NCI-H2107 treated with DMSO at 0.1 percent for 48 hours (cell line): ENCODE measurements around the gene ADAMTSL5.
"Not testable (repeated sequence)": the region's sequence is repeated elsewhere in the genome, so short reads cannot be mapped to it uniquely, and the experiment has no call there.

ENCODE experiments used
- DNase-seq: peaks from one replicate; lab custom pipeline; 2025; ENCODE audit not compliant: unreplicated experiment; lab: John Stamatoyannopoulos, UW

Gene ADAMTSL5

GRCh38 chr19:1531587-1531986, 18.8 kb upstream of the ADAMTSL5 start:
- DNase-seq, result no peak

GRCh38 chr19:1530856-1531255, 18.0 kb upstream of the ADAMTSL5 start:
- DNase-seq, result not testable (repeated sequence)

GRCh38 chr19:1529430-1529816, 16.6 kb upstream of the ADAMTSL5 start:
- no peak for DNase-seq

- no peak for DNase-seq
These were observed 16.0 kb upstream of the ADAMTSL5 start for GRCh38 chr19:1528596-1529429.

GRCh38 chr19:1527650-1528309, 15.0 kb upstream of the ADAMTSL5 start:
- no peak for DNase-seq

- DNase-seq, result no peak
These were observed 14.3 kb upstream of the ADAMTSL5 start for GRCh38 chr19:1526979-1527649.

GRCh38 chr19:1526066-1526778, 13.4 kb upstream of the ADAMTSL5 start:
- DNase-seq, result no peak

- no peak for DNase-seq
These were observed 12.5 kb upstream of the ADAMTSL5 start for GRCh38 chr19:1525343-1525742.

GRCh38 chr19:1524972-1525325, 12.1 kb upstream of the ADAMTSL5 start:
- no peak for DNase-seq

GRCh38 chr19:1524287-1524971, 11.6 kb upstream of the ADAMTSL5 start:
- no peak for DNase-seq

GRCh38 chr19:1523412-1524286, 10.8 kb upstream of the ADAMTSL5 start, which contains the start of gene PLK5:
TSS of gene PLK5 (plus strand) at chr19:1524077. CDS start at chr19:1526997, 2,920 bp downstream.
- no peak for DNase-seq

- no peak for DNase-seq
These were observed 10.0 kb upstream of the ADAMTSL5 start for GRCh38 chr19:1522838-1523237.

GRCh38 chr19:1522061-1522460, 9.2 kb upstream of the ADAMTSL5 start:
- no peak for DNase-seq

- no peak for DNase-seq
These were observed 8.8 kb upstream of the ADAMTSL5 start for GRCh38 chr19:1521636-1522035.

GRCh38 chr19:1520203-1520780, 7.5 kb upstream of the ADAMTSL5 start:
- DNase-seq, result no peak

- DNase-seq, result not testable (repeated sequence)
These were observed 7.0 kb upstream of the ADAMTSL5 start for GRCh38 chr19:1519802-1520201.

GRCh38 chr19:1518471-1518870, 5.7 kb upstream of the ADAMTSL5 start:
- no peak for DNase-seq

- DNase-seq, result no peak
These were observed 3.6 kb upstream of the ADAMTSL5 start for GRCh38 chr19:1516395-1516753.

GRCh38 chr19:1514986-1515721, 2.3 kb upstream of the ADAMTSL5 start:
- no peak for DNase-seq
